ENCODE results near the gene ABLIM1. TPM values are rescaled to one million over a fixed set of nuclear protein-coding genes. Genes with fewer than 3 reads are reported as not detected.

The ABLIM1 gene
- total and polyA plus RNA-seq, 8 donors, result 28.1 to 276 (median 92.9) TPM

DNA sequence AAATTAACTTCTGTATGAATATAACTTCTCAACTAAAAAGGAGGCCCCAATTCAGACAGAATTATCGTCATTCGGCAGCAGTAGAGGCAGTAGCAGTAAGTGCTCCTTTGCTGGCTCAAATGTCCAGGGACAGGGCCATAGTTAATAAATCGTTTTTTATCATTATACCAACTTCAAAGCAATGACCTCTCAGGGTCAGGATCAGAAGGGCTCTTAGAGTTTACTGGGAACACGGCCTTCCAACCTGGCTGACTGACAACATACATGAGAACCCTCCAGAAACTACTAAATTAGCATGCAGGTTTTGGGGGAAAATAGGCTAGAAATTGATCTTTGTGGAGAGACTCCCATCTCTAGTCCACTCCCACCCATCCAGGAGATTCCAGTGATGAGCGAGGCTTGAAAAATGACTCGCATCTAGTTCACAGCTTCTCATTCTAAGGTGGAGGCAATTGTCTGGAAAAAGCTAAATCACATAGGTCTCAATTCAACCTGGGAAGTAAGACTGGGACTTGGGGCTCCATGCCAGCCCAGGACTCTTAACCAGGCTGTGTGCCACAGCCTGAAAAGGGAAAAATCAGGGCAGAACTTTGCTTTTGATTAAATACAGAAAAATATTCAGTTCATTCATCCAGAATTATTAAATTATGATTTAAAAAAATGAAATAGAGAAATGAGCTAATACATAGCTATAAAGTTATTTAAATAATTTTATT lies 84.6 kb downstream of the ABLIM1 start:
- no peaks in the 10 kb centered on the region for H3K9me3 ChIP-seq
- H3K27me3 ChIP-seq, result no peaks in the 10 kb centered on the region
- intact Hi-C loops (cut with DNase I; ENCODE audit: low total_unique reads), result no loop called here
- no peak for TF ChIP-seq POLR2AphosphoS5 (IDR thresholded peaks at IDR 0.05)
- TF ChIP-seq CTCF (IDR thresholded peaks at IDR 0.05), result no peak
- no peak for DNase-seq
- peaks cover 0 to 21% (median 0%) of the 10 kb centered on the region in 4 donors for H3K4me1 ChIP-seq
- no peak overlapping the region for H3K27ac ChIP-seq
- no peaks in the 10 kb centered on the region for H3K36me3 ChIP-seq
- no peak overlapping the region for H3K4me3 ChIP-seq
- 67 to 83% (median 72%) methylated on average over 6 of the region's 6 CpGs for WGBS, 5 donors

GRCh38 chr10:114571316-114571999 lies 86.6 kb downstream of the ABLIM1 start:
- 82 to 96% (median 93%) methylated on average over 12 of the region's 12 CpGs for WGBS, 5 donors
- no peak for TF ChIP-seq EP300 (IDR thresholded peaks at IDR 0.05)
- Histone ChIP-seq H3K27ac (no peak overlapping the region), H3K36me3 (no peaks in the 10 kb centered on the region), H3K9me3 (no peaks in the 10 kb centered on the region), H3K27me3 (no peaks in the 10 kb centered on the region), H3K4me1 (peaks cover 0 to 14% (median 0%) of the 10 kb centered on the region in 4 donors), H3K4me3 (no peak overlapping the region)
- no peak for DNase-seq
- intact Hi-C loops (cut with DNase I; ENCODE audit: low total_unique reads), result no loop called here

DNA sequence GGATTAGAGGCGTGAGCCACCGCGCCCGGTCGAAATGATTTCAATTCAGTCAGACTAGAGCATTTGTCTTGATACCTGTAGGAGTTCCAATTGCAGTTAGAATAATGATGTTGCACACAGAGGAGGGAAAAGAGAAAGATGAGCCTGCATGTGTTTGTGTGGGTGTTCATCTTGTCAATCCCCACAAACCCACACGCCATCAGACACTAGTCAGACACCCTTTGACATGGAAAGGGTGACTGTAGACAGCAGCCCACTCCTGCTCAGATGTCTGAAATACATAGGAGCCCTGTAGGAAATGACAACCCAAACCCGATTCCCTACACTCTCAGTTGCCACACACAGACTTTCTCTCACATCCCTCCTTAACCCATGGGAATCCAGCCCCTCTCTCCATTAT lies 92.0 kb downstream of the ABLIM1 start:
- Histone ChIP-seq H3K27ac (no peak overlapping the region), H3K4me1 (peaks cover 0 to under 1% (median 0%) of the 10 kb centered on the region in 4 donors), H3K9me3 (no peaks in the 10 kb centered on the region), H3K4me3 (no peak overlapping the region), H3K36me3 (peaks cover 0 to 3% (median 0%) of the 10 kb centered on the region in 4 donors), H3K27me3 (no peaks in the 10 kb centered on the region)
- intact Hi-C loops (cut with DNase I; ENCODE audit: low total_unique reads), result no loop called here
- TF ChIP-seq EP300 (IDR thresholded peaks at IDR 0.05) (no peak), POLR2AphosphoS5 (IDR thresholded peaks at IDR 0.05) (no peak), POLR2A (IDR thresholded peaks at IDR 0.05) (no peak), CTCF (IDR thresholded peaks at IDR 0.05) (no peak)
- 95 to 99% (median 96%) methylated on average over 7 of the region's 7 CpGs for whole genome bisulfite sequencing, 5 donors
- DNase-seq, result no peak

GRCh38 chr10:114565066-114565465 lies 93.0 kb downstream of the ABLIM1 start:
- H3K9me3 ChIP-seq, result no peaks in the 10 kb centered on the region
- no peaks in the 10 kb centered on the region for H3K4me1 ChIP-seq
- no peaks in the 10 kb centered on the region for H3K27me3 ChIP-seq
- peaks cover 0 to 3% (median 0%) of the 10 kb centered on the region in 4 donors for H3K36me3 ChIP-seq
- intact Hi-C loops (cut with DNase I; ENCODE audit: low total_unique reads), result no loop called here
- H3K4me3 ChIP-seq, result no peak overlapping the region
- no peak overlapping the region for H3K27ac ChIP-seq
- no peak for DNase-seq
- TF ChIP-seq EP300 (IDR thresholded peaks at IDR 0.05) (no peak), CTCF (IDR thresholded peaks at IDR 0.05) (no peak), POLR2A (IDR thresholded peaks at IDR 0.05) (no peak), POLR2AphosphoS5 (IDR thresholded peaks at IDR 0.05) (no peak)
